Measurements from ENCODE around the gene TBP.
"Not testable (repeated sequence)": the region's sequence is repeated elsewhere in the genome, so short reads cannot be mapped to it uniquely, and the experiment has no call there.

Gene TBP

GRCh38 chr6:170536671-170537070, 17.5 kb upstream of the TBP start:
- no peak for DNase-seq

- no peak for DNase-seq
Observed at GRCh38 chr6:170537329-170537728, 16.8 kb upstream of the TBP start.

- DNase-seq = no peak
Observed at GRCh38 chr6:170542031-170542719, 12.0 kb upstream of the TBP start.

GRCh38 chr6:170545405-170545804, 8.8 kb upstream of the TBP start:
- DNase-seq = no peak

- peak; percentile 77 for DNase-seq
Observed at GRCh38 chr6:170552765-170553533, 1.2 kb upstream of the TBP start, which contains the start of gene PSMB1. Gene PSMB1 (minus strand): TSS chr6:170553307. CDS start chr6:170553242, 65 bp downstream.

- DNase-seq = peak; percentile 19
Observed at GRCh38 chr6:170553534-170554012, 596 bp upstream of the TBP start.

- no peak for DNase-seq
Observed at GRCh38 chr6:170554796-170555137, 598 bp downstream of the TBP start.

- DNase-seq = no peak
Observed at GRCh38 chr6:170555305-170555704, 1.1 kb downstream of the TBP start.

GRCh38 chr6:170561555-170561954, 7.4 kb downstream of the TBP start:
- no peak for DNase-seq

- no peak for DNase-seq
Observed at GRCh38 chr6:170564936-170565530, 10.9 kb downstream of the TBP start.

- no peak for DNase-seq
Observed at GRCh38 chr6:170572704-170573466, 18.7 kb downstream of the TBP start.

GRCh38 chr6:170575250-170575649, 21.1 kb downstream of the TBP start:
- DNase-seq = no peak

- DNase-seq = no peak
Observed at GRCh38 chr6:170578909-170579308, 24.7 kb downstream of the TBP start.

- DNase-seq = no peak
Observed at GRCh38 chr6:170583756-170584180, 29.6 kb downstream of the TBP start.

- DNase-seq = peak; percentile 91
Observed at GRCh38 chr6:170584181-170584953, 30.2 kb downstream of the TBP start, which contains the start of gene PDCD2. Gene PDCD2 (minus strand): TSS chr6:170584637. CDS start chr6:170584581, 56 bp downstream.

- no peak for DNase-seq
Observed at GRCh38 chr6:170584954-170585498, 30.9 kb downstream of the TBP start.

GRCh38 chr6:170590725-170591124, 36.6 kb downstream of the TBP start:
- no peak for DNase-seq

GRCh38 chr6:170596426-170596825, 42.3 kb downstream of the TBP start:
- DNase-seq = no peak

GRCh38 chr6:170597278-170597677, 43.1 kb downstream of the TBP start:
- no peak for DNase-seq

- no peak for DNase-seq
Observed at GRCh38 chr6:170605574-170606259, 51.5 kb downstream of the TBP start.

GRCh38 chr6:170609225-170609624, 55.1 kb downstream of the TBP start:
- DNase-seq = not testable (repeated sequence)
